ENCODE data around the gene CEP170B.
"Not testable (repeated sequence)": the region's sequence is repeated elsewhere in the genome, so short reads cannot be mapped to it uniquely, and the experiment has no call there.

Gene CEP170B

GRCh38 chr14:104892531-104893434 is 27.7 kb downstream of the CEP170B start:
- DNase-seq = no peak

DNA sequence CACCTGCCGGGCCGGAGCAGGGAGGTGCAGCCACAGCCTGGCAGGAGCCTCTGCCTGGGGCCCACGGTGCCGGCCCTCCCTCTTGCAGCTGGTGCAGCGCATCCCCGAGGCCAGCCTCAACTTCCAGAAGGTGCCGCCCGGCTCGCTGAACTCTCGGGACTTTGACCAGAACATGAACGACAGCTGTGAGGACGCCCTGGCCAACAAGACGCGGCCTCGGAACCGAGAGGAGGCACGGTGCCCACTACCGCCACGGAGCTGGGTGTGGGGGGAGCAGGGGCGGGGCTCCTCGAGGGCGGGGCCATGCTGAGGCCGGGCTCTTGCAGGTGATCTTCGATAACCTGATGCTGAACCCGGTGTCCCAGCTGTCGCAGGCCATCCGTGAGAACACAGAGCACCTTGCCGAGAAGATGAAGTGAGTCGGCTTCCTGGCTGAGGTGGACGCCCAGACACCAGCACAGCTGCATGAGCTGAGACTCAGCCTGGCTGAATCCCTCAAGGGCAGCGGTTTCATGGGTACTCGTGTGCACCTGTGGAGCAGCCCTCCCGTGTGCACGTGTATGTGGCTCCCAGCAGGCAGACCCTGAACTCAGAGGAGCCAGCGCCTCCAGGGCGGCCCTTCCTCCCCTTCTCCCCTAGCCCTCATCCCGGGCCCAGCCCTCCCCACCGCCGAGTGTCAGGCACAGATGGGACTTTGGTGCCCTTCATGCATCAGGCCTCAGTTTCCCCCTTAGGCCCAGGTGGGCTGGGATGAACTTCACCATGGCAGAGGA is 28.6 kb downstream of the CEP170B start:
- DNase-seq = peak; percentile 53

DNA sequence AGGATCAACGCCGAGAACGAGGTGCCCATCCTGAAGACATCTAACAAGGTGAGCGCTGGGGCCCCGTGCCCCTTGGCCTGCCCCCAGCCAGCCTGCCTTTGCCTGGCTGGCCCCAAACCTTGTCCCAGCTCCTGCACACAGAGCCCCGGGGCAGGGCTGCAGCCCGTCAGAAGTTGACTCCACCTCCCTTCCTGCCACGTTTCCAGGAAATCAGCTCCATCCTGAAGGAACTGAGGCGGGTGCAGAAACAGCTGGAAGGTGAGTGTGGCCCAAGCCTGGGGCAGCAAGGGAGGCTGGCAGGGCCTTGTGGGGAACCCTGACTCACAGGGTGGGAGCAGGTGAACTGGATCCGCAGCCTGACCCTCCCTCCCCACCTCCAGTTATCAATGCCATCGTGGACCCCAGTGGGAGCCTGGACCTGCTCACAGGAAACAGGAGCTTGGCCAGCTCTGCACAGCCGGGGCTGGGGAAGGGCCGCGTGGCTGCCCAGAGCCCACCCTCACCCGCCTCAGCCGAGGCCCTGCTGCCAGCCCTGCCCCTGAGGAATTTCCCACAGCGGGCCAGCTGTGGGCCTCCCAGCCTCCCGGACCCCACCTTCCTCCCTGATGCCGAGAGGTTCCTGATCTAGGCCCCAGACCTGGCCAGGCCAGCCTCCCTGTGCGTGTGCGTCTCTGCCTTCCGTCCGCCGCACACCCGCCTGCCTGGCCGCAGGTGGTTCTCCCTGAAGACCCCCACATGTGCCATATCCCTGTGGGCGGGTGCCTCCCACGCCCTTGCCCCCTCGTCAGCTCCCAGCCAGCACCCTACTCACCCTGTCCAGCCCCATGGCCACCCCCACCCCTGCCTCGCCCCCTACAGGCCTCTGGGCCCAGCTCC is 29.5 kb downstream of the CEP170B start:
- DNase-seq = no peak

GRCh38 chr14:104895207-104895785 is 30.2 kb downstream of the CEP170B start:
- no peak for DNase-seq

DNA sequence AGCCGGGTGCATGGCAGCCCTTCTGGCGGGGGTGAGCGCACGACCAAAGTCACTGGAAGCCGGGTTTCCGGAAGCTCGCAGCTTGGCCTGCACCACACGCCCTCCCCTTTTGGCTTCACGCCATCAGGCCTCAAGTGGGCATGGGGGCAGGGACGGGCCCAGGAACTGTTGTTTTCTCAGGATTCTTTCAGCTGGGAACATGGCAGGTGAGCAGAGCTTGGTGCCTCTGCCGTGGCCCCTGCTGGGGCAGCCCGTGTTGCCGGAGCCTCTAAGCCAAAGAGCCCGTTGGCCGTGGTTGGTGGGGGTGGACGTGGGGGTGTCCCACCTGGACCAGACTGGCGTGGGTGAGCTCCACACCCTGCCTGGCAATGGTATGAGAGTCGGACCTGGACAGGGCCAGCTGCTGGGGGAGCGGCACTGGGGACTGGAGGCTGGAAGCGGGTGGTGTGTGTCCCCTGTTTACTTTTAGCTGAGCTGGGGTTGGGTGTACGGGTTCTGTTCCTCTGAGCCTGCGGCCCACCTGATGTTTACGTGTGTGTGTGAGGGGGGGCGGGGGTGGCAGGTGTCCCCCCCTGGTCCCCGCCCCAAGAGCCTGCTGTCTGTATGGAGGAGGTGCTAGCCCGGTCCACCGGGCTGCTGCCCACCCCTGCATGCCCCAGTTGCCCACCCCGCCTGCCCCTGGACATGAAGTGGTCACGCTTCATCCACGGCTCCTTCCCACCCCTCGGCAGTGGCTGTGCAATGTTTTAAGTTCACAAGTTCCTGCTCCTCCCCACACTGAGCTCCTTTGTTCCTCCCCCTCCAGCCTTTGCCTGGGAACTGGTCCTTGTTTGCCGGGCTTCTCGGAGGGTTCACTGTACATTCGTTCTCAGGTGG is 31.0 kb downstream of the CEP170B start:
- DNase-seq = no peak

DNA sequence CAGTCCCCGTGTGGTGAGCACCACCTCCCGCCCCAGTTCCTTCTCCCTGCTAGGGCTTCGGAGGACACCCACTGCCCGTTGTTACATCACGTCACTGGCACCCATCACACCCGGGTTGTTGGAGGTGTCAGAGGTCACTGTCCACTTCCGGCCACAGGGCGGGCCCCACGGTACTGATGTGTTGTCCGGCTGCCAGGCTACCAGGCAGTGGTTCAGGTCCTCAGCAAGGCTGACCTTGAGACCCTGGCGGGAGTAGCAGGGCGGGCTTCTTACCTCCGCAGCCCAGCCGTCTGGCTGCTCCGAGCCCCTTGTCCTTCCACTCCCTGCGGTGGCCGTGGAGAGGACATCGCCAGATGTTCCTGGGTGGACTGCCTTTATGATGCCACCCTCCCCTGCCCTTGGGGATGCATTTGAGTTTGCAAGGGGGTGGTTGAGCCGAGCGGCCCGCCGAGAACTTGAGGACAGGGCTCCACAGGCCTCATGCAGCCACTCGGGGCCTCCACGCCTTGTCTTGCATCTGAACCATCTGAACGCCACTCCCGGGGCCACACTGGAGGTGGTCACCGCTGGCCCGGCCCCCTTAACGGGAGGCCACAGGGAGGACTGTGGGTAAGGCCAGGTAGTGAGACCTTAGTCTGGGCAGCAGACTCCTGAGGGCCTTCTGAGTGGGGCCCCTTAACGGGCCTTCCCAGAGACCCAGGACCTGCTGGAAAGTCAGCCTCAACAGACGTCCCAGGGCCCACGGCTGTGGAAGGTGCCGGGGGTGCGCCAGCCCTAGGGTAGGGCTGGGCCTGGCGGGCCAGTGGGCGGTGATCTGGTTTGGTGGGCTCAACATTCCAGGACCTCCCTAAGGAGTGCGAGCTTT is 32.5 kb downstream of the CEP170B start:
- DNase-seq = no peak

DNA sequence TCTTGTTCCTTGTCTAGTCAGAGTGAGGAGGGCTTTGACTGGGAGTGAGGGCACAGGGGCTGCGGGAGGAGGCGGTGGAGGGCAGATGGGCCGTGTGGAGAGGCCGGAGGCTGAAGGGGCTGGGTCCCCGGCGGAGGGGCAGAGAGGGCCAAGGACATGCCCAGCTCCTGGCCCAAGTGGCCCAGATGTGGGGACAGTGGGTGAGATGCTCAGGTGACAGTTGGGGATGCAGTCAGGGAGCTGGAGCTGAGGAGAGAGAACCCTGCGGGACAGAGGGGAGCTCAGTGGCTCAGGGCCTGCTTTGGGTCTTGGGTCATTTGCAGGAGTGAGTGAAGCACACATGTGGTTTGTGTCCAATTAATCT is 33.1 kb downstream of the CEP170B start:
- DNase-seq = no peak

GRCh38 chr14:104898870-104899510 is 33.9 kb downstream of the CEP170B start:
- no peak for DNase-seq

- DNase-seq = no peak
Measured at GRCh38 chr14:104899781-104900180, 34.7 kb downstream of the CEP170B start.

DNA sequence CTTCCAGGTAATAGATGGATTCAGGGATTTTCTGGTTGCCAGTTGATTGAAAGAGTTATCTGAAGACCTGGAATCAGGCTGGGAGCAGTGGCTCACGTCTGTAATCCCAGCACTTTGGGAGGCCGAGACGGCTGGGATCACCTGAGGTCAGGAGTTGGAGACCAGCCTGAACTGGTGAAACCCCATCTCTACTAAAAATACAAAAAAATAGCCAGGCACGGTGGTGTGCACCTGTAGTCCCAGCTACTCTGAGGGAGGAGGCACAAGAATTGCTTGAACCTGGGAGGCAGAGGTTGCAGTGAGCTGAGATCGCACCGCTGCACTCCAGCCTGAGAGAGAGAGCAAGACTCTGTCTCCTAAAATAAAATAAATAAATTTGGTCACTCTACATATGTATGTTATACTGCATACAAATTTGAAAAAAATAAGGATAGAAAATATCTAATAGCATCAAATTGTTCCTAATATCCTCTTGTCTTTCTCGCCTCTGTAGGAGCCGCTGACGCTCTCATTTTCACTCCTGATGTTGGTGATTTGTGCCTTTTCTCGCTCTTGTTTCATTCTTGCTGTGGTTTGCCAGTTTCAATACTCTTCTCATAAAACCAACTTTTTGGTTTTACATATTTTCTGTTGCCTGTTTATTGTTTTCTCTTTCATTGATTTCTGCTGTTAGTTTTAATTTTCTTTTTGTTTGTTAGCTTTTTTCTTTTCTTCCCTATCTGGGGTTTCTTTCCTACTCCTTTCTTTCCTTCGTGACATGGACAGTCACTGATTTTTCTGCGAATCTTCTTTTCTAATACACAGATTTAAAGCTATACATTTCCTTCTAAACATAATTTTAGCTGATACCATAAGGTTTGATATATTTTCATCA is 35.8 kb downstream of the CEP170B start:
- no peak for DNase-seq

DNA sequence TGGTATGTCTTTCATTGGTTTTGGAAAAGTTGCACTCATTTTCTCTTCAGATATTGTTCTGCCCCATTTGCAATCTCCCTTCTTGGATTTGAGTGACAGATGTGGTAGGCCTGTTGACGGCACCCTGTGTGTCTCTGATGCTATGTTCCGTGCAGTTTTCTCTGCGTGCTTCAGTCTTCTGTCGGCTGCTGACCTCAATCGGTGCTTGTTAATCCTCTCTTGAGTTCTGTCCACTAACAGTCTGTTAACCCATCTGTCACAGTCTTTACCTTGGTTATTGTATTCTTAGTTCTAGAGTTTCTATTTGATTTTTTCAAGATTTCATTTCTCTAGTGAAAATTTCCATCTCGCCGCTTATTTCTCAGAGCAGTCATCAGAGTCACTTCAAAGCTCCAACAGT is 38.9 kb downstream of the CEP170B start:
- DNase-seq = no peak

DNA sequence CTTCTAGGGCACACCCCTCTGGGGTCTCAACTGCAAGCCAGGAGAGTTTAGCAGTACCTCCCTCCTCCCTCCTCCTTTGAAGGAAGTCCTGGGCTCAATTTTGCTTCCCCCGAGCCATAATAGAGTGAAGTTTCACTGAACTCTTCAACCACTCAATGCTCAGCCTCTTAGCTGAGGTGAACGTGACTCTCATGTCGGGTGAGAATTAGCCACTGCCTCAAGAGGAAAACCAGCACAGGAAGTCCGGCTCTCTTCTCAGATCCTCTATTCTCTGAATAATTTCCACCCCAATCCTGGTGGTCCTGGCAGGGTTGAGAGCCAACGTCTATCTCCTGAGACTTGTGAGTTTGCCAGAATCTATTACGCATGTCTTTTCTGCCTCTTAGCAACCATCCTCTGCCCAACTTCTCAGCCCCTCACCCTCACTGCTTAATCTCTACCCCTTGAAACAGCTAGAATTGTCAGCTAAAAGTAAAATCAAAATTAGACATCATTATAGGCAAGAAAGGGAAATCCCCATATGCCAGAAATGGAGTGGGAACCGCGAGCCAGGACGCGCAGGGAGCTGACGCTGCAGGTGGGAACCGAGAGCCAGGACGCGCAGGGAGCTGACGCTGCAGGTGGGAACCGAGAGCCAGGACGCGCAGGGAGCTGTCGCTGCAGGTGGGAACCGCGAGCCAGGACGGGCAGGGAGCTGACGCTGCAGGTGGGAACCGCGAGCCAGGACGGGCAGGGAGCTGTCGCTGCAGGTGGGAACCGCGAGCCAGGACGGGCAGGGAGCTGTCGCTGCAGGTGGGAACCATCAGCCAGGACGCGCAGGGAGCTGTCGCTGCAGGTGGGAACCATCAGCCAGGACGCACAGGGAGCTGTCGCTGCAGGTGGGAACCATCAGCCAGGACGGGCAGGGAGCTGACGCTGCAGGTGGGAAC is 39.8 kb downstream of the CEP170B start:
- not testable (repeated sequence) for DNase-seq

- DNase-seq = not testable (repeated sequence)
Measured at GRCh38 chr14:104905579-104905933, 40.5 kb downstream of the CEP170B start.

DNA sequence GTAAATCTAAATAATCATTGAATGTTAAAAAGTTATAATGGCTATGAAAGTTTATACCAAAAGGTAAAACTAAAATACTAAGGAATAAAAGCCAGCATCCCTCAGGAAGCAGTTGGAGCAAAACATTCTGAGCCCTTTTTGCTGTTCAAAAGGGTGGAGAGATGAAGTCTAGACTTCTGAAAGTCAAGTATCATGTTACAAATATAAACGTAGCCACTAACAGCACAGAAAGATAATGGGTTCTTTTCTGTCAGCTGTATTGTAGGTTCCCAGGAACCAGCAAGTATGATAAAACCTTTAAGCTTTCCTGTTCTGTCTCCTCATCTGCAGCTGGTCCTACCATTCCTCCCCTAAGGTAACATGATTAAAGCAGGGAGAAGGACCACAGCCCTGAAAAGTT is 43.2 kb downstream of the CEP170B start:
- no peak for DNase-seq

- DNase-seq = no peak
Measured at GRCh38 chr14:104912053-104912452, 47.0 kb downstream of the CEP170B start.

DNA sequence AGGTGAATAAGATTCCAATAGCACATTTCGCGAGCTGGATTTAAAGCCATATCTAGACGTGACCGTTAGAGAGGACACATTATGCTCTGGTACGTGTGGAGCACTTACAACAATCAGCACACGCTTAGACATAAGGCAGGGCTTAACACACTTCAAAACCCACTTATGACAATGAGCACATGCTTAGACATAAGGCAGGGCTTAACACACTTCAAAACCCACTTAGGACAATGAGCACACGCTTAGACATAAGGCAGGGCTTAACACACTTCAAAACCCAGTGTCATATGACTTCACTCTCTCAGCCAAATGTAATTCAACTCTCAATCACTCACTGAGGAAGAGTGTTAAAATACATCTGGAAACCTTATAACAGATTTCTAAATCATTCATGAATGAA is 48.4 kb downstream of the CEP170B start:
- DNase-seq = no peak

- no peak for DNase-seq
Measured at GRCh38 chr14:104917116-104917515, 52.0 kb downstream of the CEP170B start.

DNA sequence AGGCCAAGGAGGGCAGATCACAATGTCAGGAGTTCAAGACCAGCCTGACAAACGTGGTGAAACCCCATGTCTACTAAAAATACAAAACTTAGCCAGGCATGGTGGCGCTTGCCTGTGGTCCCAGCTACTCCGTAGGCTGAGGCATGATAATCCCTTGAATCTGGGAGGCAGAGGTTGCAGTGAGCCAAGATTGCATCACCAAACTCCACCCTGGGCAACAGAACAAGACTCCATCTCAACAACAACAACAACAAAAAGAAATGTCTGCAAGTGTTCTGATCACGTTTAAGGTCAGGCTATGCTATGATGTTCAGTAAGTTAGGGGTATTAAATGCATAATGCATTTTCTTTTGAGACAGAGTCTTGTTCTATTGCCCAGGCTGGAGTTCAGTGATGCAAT is 52.9 kb downstream of the CEP170B start:
- DNase-seq = no peak

Data from activated CD8-positive, alpha-beta memory T cell treated with anti-CD3 and anti-CD28 coated beads for 24 hours (primary cell).